GM04504 (cell line): Measurements from ENCODE around the gene MAGI1.
"Not testable (repeated sequence)": the region's sequence is repeated elsewhere in the genome, so short reads cannot be mapped to it uniquely, and the experiment has no call there.

Source experiments
- DNase-seq: peaks from one replicate; pipeline ENCODE4 v3.0.0-alpha.2; 2012; ENCODE audit warnings: low read depth

Gene MAGI1

GRCh38 chr3:65561617-65562016, 477.1 kb downstream of the MAGI1 start:
- no peak for DNase-seq

GRCh38 chr3:65560901-65561300, 477.8 kb downstream of the MAGI1 start:
- no peak for DNase-seq

- DNase-seq, result no peak
These were observed 478.6 kb downstream of the MAGI1 start for GRCh38 chr3:65560133-65560532.

GRCh38 chr3:65559643-65560042, 479.1 kb downstream of the MAGI1 start:
- DNase-seq, result no peak

GRCh38 chr3:65558826-65559225, 479.9 kb downstream of the MAGI1 start:
- DNase-seq, result no peak

GRCh38 chr3:65557899-65558564, 480.7 kb downstream of the MAGI1 start:
- DNase-seq, result no peak

- no peak for DNase-seq
These were observed 481.7 kb downstream of the MAGI1 start for GRCh38 chr3:65556934-65557577.

GRCh38 chr3:65552434-65552833, 486.3 kb downstream of the MAGI1 start:
- no peak for DNase-seq

- DNase-seq, result no peak
These were observed 486.8 kb downstream of the MAGI1 start for GRCh38 chr3:65551945-65552344.

- DNase-seq, result no peak
These were observed 488.6 kb downstream of the MAGI1 start for GRCh38 chr3:65550137-65550536.

GRCh38 chr3:65549626-65549959, 489.1 kb downstream of the MAGI1 start:
- no peak for DNase-seq

- DNase-seq, result no peak
These were observed 489.7 kb downstream of the MAGI1 start for GRCh38 chr3:65548848-65549625.

- DNase-seq, result peak; percentile 8
These were observed 493.3 kb downstream of the MAGI1 start for GRCh38 chr3:65545429-65545828.

GRCh38 chr3:65543391-65543790, 495.3 kb downstream of the MAGI1 start:
- not testable (repeated sequence) for DNase-seq

- no peak for DNase-seq
These were observed 498.1 kb downstream of the MAGI1 start for GRCh38 chr3:65540666-65541065.

GRCh38 chr3:65539616-65540015, 499.1 kb downstream of the MAGI1 start:
- no peak for DNase-seq

GRCh38 chr3:65538101-65538500, 500.6 kb downstream of the MAGI1 start:
- DNase-seq, result no peak

GRCh38 chr3:65537109-65537508, 501.6 kb downstream of the MAGI1 start:
- DNase-seq, result no peak

GRCh38 chr3:65535260-65535659, 503.5 kb downstream of the MAGI1 start:
- no peak for DNase-seq

GRCh38 chr3:65534805-65535204, 503.9 kb downstream of the MAGI1 start:
- no peak for DNase-seq

GRCh38 chr3:65532749-65533148, 506.0 kb downstream of the MAGI1 start:
- no peak for DNase-seq

GRCh38 chr3:65532215-65532614, 506.5 kb downstream of the MAGI1 start:
- no peak for DNase-seq

- DNase-seq, result no peak
These were observed 507.2 kb downstream of the MAGI1 start for GRCh38 chr3:65531499-65531898.
